Erythroblast (primary cell): ENCODE results near the gene EEF1G.

Experiments
- GATA1 ChIP-seq: IDR thresholded peaks from 2 replicates; pipeline ENCODE4 v1.6.1; 2011; ENCODE audit warnings: low read depth, mild to moderate bottlenecking, control low read depth, low read length, moderate library complexity
- POLR2A ChIP-seq: IDR thresholded peaks from 2 replicates; pipeline ENCODE4 v1.6.1; 2011; ENCODE audit warnings: mild to moderate bottlenecking, low read length

GRCh38 chr11:62593434-62594044 is 19.8 kb upstream of the EEF1G start:
- no peak for TF ChIP-seq POLR2A
- no peak for TF ChIP-seq GATA1
